Measurements from ENCODE around the gene NRARP. TPM values are rescaled to one million over a fixed set of nuclear protein-coding genes. Genes with fewer than 3 reads are reported as not detected.
A peak's percentile ranks its signal among the peaks of the same experiment; 100 is the strongest.

Gene NRARP
- total and polyA plus RNA-seq, 4 donors = 0.48 to 1.3 (median 0.93) TPM; not detected in 1

DNA sequence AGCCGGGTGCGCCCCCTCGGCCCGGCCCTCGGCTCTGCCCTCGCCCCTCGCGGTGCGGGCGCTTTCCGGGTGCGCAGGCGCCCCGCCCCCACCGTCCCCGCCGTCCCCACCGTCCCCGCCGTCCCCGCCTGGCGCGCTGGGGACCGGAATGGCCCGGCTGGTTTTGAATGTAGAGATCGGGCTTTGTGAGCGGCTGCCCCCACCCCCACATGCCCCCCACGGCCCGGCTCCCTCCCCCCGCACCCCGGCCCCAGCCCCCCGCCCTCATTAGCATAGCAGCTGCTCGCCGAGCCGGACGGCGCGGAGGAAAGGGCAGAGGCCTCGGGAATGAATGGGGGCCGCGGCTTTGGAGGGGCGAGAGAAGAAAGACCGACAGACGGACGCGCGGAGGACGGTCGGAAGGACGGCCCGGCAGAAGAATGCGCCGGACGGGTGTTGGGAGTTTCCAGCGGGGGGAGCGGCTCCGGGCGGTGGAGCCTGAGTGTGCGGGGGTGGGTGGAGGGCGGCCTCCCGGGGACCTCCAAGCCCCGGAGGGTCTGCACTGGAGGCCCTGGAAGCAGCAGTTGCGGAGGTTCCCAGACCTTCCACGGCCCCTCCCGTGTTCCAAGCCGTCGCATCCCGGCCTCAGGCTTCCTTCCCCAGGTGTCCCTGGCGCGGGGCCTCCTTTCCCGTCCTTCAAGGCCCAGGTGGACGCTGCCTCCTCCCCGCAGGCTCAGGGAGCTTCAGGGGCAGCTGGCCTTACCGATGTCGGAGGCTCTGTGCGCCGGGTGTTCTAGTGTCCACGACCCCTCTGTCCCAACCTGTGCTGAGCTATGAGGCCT is 6.0 kb downstream of the NRARP start:
- no peak overlapping the region for H3K9ac ChIP-seq (ENCODE audit: low read depth in 1 of 2, low read length in 2 of 2)
- H3K4me3 ChIP-seq (ENCODE audit: low read depth in 1 of 3, low read length in 3 of 3) = peak overlapping the region in 1 of 3 donors; percentile 62
- H3K27me3 ChIP-seq (ENCODE audit: control insufficient read depth in 4 of 4, insufficient read depth in 4 of 4, low read length in 3 of 4) = peaks cover 0 to 3% (median 0%) of the 10 kb centered on the region in 4 donors
- 15% methylated on average over 78 of the region's 78 CpGs for WGBS
- no peaks in the 10 kb centered on the region for H3K36me3 ChIP-seq (ENCODE audit: control insufficient read depth in 4 of 4, insufficient read depth in 3 of 4, low read depth in 1 of 4, low read length in 3 of 4)
- H3K27ac ChIP-seq (ENCODE audit: low read depth in 1 of 2, low read length in 2 of 2) = peak overlapping the region; percentile 74 to 87
- H3K4me1 ChIP-seq (ENCODE audit: control insufficient read depth in 4 of 4, insufficient read depth in 4 of 4, low read length in 3 of 4) = peaks cover 14 to 56% (median 26%) of the 10 kb centered on the region in 4 donors
- TF ChIP-seq SP1 (IDR thresholded peaks at IDR 0.05) (no peak), RXRA (IDR thresholded peaks at IDR 0.05) (no peak), RAD21 (IDR thresholded peaks at IDR 0.05) (no peak), HNF4G (IDR thresholded peaks at IDR 0.05) (no peak), TAF1 (conservative IDR thresholded peaks at IDR 0.05) (no peak), GABPA (IDR thresholded peaks at IDR 0.05 in 1 of 2, conservative IDR thresholded peaks at IDR 0.05 in 1 of 2) (no peak)
- TF ChIP-seq, protein P1, sequence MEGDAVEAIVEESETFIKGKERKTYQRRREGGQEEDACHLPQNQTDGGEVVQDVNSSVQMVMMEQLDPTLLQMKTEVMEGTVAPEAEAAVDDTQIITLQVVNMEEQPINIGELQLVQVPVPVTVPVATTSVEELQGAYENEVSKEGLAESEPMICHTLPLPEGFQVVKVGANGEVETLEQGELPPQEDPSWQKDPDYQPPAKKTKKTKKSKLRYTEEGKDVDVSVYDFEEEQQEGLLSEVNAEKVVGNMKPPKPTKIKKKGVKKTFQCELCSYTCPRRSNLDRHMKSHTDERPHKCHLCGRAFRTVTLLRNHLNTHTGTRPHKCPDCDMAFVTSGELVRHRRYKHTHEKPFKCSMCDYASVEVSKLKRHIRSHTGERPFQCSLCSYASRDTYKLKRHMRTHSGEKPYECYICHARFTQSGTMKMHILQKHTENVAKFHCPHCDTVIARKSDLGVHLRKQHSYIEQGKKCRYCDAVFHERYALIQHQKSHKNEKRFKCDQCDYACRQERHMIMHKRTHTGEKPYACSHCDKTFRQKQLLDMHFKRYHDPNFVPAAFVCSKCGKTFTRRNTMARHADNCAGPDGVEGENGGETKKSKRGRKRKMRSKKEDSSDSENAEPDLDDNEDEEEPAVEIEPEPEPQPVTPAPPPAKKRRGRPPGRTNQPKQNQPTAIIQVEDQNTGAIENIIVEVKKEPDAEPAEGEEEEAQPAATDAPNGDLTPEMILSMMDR (IDR thresholded peaks at IDR 0.05; ENCODE audit: low read depth, low read length, missing input control) = no peak
- no peaks in the 10 kb centered on the region for H3K9me3 ChIP-seq (ENCODE audit: control insufficient read depth in 4 of 4, low read length in 3 of 4)
- DNase-seq (ENCODE audit: low spot score) = no peak

DNA sequence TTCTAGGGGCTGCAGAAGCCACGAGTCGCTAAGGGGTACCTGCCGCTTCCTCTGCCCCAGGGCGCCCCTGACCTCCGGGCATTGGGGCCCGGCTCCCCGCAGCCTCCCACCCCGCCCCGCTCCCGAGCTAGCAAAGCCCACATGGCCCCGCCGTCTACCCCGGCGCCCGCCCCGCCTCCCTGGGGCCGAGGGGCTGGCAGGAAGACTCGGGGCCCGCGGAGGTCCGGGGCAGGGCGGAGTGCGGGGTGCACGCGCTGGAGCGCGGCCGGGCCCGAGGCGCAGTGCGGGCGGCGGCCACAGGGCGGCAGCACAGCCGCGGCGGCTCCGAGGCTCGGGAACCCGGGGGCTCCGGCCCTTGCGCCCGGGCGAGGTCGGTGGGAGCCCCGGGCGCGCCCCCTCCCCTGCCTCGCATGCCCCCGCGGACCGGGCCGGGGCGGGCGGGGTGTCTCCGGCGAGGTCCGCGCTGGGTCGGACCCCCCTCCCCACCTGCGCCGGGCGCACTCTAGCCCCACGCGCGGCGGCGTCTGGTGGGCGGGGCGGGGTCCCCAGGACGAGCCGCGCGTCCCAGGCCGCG is 6.7 kb downstream of the NRARP start:
- TF ChIP-seq, protein P1 (IDR thresholded peaks at IDR 0.05; ENCODE audit: low read depth, low read length, missing input control) = peak; percentile 73
- TF ChIP-seq MAX (IDR thresholded peaks at IDR 0.05) = no peak
- no peak overlapping the region for H3K27ac ChIP-seq (ENCODE audit: low read depth in 1 of 2, low read length in 2 of 2)
- no peak overlapping the region for H3K9ac ChIP-seq (ENCODE audit: low read depth in 1 of 2, low read length in 2 of 2)
- peaks cover 0 to 3% (median 0%) of the 10 kb centered on the region in 4 donors for H3K27me3 ChIP-seq (ENCODE audit: control insufficient read depth in 4 of 4, insufficient read depth in 4 of 4, low read length in 3 of 4)
- peak overlapping the region in 1 of 3 donors; percentile 62 for H3K4me3 ChIP-seq (ENCODE audit: low read depth in 1 of 3, low read length in 3 of 3)
- H3K4me1 ChIP-seq (ENCODE audit: control insufficient read depth in 4 of 4, insufficient read depth in 4 of 4, low read length in 3 of 4) = peaks cover 10 to 50% (median 23%) of the 10 kb centered on the region in 4 donors
- H3K9me3 ChIP-seq (ENCODE audit: control insufficient read depth in 4 of 4, low read length in 3 of 4) = no peaks in the 10 kb centered on the region
- WGBS = 3% methylated on average over 76 of the region's 76 CpGs
- no peaks in the 10 kb centered on the region for H3K36me3 ChIP-seq (ENCODE audit: control insufficient read depth in 4 of 4, insufficient read depth in 3 of 4, low read depth in 1 of 4, low read length in 3 of 4)
- DNase-seq (ENCODE audit: low spot score) = no peak

DNA sequence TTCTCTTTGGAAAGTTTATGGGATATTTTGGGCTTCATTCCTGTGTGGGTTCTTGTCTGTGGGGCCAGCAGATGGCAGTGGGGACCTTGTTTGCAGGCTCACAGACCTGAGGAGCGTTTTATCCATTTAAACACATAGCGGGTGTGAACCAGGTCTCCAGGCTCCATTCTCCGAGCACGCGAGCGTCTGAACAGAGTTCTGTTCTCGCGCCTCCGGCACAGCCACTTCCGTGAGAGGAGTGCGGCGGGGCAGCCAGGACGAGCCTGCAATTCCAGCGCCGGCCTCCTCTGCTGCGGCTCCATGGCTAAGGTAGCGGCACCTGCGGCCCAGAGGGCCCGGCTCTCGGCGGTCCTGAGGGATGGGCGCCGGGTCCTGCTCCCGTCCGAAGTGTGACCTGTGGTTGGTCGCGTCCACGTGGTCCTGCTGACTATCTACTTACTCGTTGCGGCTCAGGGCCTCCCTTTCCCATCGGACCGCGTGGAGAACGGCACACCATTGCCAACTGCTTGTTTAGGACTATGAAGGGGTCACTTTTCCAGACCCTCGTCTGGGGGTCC is 7.3 kb downstream of the NRARP start:
- H3K9ac ChIP-seq (ENCODE audit: low read depth in 1 of 2, low read length in 2 of 2) = no peak overlapping the region

More for the DNA sequence above, 7.3 kb downstream of the NRARP start:
- no peaks in the 10 kb centered on the region for H3K36me3 ChIP-seq (ENCODE audit: control insufficient read depth in 4 of 4, insufficient read depth in 3 of 4, low read depth in 1 of 4, low read length in 3 of 4)
- H3K9me3 ChIP-seq (ENCODE audit: control insufficient read depth in 4 of 4, low read length in 3 of 4) = no peaks in the 10 kb centered on the region
- TF ChIP-seq GABPA (IDR thresholded peaks at IDR 0.05 in 1 of 2, conservative IDR thresholded peaks at IDR 0.05 in 1 of 2) (no peak), RAD21 (IDR thresholded peaks at IDR 0.05) (peak; percentile 45 to 51)
- DNase-seq (ENCODE audit: low spot score) = peak; percentile 34
- H3K27me3 ChIP-seq (ENCODE audit: control insufficient read depth in 4 of 4, insufficient read depth in 4 of 4, low read length in 3 of 4) = peaks cover 0 to 3% (median 0%) of the 10 kb centered on the region in 4 donors
- no peak overlapping the region for H3K27ac ChIP-seq (ENCODE audit: low read depth in 1 of 2, low read length in 2 of 2)
- H3K4me3 ChIP-seq (ENCODE audit: low read depth in 1 of 3, low read length in 3 of 3) = peak overlapping the region in 1 of 3 donors; percentile 62
- WGBS = 33% methylated on average over 35 of the region's 35 CpGs
- peaks cover 6 to 44% (median 18%) of the 10 kb centered on the region in 4 donors for H3K4me1 ChIP-seq (ENCODE audit: control insufficient read depth in 4 of 4, insufficient read depth in 4 of 4, low read length in 3 of 4)

Measured in liver (tissue), 9 donors.